ENCODE results near the gene VPS35.
"Not testable (repeated sequence)": the region's sequence is repeated elsewhere in the genome, so short reads cannot be mapped to it uniquely, and the experiment has no call there.

VPS35 gene

DNA sequence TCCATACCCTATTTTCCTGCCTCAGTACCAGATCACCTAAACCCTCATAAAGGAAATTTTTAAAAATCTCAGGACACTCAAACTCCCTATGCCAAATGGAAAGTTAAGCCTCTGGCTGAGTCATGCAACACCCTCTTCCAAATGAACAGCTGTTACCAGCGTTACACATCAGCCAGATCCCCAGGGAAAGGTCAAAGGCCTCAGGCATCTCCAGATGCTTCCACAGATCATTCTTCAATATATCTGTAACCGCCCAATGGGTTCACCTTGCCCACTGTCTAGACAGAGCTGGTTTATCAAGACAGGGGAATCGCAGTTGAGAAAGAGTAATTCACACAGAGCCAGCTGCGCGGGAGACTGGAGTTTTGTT is 38.7 kb downstream of the VPS35 start:
- DNase-seq: no peak

DNA sequence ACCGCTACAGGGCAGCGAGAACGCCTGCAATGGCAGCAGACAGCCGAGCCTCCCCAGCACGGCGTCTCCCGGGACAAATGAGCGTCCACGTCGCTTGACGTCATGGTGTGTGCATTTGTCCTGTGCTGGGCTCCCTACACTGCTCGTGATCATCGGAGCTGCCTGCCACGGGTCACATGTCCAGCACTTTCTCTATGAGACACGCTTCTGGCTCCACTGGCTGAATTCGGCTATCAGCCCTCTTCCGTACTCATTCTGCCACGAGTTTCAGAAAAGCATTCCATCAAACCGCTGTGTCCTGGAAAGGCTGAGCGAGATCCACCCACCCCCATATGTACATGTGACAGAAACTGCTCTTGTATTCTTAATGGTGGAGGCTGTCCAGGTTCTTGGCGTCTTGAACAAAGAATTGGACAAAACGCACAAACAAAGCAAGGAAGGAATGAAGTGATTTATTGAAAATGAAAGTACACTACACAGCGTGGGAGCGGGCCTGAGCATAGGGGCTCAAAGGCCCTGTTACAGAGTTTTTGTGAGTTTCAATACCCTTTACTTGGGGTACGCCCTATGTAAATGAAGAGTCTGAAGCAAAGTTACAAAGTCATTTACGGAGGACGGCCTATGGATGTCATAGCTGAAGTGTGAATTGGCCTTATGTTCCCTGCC is 39.3 kb downstream of the VPS35 start:
- DNase-seq: no peak

- no peak for DNase-seq
These were observed 40.3 kb downstream of the VPS35 start for GRCh38 chr16:46648656-46649055.

DNA sequence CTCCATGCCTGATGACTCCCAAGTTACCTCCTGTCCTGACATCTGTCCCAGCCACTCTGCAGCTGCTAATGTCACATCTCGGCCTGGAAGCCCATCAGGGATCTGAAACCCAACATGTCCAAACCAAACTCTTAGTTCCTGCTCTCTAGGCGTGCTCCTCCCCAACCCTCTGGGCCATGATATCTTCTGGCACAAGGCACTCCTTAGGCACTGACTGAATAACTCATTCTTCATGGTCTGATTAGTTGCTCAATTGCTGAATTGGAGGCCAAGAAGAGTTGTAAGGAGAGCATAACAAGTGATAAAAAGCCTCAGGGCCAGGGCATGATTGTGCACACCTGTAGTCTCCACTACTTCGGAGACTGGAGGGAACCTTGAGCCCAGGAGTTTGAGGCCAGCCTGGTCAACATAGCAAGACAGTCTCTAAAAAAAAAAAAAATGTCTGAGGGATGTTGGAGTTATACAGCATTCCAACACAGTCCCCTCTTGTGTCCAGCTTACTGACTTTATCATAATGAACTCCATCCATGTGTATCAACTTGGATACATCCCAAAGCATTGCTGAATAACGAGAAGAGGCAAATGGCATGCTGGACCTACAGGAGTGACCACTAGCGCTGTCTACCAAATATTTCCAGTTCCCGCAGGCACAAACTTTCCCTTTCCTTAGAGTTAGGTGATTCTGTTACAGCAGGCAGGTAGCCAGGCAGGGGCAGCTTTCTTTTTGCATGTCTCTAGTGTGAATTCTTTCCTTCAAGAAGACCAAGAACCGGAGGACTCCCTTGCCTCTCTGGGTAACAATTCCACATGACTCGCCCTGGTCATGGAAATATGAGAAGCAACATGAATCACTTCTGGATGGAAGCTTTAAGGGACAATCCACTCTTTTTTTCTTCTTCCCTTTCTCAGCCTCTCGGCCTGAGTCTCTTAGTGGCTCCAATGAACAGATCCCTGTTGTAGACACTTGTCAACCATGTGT is 49.7 kb downstream of the VPS35 start:
- DNase-seq: no peak

GRCh38 chr16:46632778-46633733 is 55.9 kb downstream of the VPS35 start:
- DNase-seq: no peak

DNA sequence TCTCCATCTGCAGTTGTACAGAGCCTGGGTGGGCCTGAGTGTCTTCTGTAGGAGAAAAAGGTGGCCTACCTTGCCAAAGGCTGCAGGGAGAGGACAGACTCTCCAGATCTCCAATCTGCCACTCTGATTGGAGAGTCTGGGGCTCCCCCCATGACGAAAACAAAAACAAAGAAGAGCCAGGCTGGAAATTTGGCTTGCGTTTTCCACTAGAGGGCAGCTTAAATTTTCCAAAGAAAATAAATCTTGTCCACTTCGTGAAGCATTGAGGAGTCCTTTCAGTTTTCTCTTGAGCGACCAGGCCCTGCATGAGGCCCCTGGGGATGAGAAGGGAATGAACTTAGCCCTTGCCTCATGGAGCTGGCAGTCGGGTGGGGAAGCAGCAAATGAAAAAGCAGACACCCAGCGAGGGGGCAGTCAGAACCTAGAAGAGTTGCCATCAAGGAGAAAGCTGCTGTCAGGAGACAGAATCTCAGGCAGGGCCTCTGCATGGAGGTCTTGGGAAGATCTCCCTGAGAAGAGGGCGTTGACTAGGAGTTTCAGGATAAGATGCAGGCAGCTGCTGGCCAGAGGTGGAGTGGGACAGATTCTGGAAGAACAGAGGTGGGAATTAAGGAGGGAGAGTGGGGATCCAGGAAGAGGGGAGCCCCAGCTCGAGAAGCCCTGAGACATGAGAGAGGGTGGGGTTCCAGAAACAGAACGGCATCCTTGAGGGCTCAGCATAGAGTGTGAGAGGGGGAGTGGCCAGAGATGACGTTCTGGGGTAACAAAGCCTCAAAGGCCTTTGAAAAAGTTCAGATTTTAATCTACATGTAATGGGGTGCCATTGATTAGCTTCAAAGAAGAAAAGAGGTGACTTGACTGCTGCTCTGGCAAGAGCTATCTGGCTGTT is 59.4 kb downstream of the VPS35 start:
- DNase-seq: no peak

DNA sequence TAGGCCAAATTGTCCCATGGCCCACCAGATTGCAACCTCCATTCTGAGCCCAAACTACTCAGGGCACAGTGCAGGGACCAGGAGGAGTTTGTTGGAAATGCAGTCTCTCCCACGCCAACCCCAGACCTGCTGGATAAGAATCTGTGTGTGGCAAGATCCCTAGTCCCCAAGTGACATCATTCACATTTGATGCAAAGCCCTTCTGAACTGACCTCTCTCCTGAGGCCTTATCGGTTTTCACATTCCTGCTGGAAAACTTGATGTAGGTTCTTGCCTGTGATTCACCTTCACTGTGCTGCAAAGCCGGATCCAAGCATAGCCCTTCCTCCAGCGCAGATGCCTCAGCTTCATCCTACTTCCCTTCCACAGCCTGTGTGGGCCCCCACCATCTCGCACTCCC is 61.2 kb downstream of the VPS35 start:
- DNase-seq: no peak

DNA sequence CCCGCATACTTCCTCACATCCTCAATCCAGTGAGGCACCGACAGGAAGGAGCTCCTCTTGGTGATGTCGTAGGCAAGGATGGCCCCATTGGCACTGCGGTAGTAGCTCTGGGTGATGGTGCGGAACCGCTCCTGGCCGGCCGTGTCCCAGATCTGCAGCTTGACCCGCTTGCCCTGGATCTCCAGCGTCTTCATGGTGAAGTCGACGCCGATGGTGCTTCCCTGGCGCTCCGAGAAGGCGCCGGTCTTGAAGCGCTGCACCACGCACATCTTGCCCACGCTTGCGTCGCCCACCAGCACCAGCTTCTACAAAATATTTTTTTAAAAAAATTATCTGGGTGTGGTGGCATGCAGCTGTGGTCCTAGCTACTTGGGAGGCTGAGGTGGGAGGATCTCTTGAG is 62.3 kb downstream of the VPS35 start:
- DNase-seq: not testable (repeated sequence)

GRCh38 chr16:46624862-46625261 is 64.1 kb downstream of the VPS35 start:
- not testable (repeated sequence) for DNase-seq

DNA sequence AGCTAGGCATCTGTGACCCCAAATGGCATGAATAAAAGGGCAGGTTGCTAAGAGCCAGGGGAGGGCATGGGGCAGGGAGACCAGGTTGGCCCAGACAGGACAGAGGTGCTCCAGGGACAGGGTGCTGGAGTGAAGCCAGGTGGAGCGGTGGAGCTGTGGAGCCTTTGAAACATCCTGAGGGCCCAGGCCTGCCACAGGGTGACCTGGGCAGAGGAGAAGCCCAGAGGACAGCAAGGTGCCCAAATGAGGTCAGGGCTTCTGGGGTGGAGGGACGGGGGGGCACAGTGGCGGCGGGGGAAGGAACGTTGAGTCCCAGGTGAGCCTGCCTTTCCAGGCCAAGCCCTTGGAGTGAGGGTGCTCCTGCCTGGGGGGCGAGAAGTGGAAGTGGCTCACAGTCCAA is 65.3 kb downstream of the VPS35 start:
- DNase-seq: not testable (repeated sequence)

GRCh38 chr16:46623246-46623645 is 65.7 kb downstream of the VPS35 start:
- not testable (repeated sequence) for DNase-seq

DNA sequence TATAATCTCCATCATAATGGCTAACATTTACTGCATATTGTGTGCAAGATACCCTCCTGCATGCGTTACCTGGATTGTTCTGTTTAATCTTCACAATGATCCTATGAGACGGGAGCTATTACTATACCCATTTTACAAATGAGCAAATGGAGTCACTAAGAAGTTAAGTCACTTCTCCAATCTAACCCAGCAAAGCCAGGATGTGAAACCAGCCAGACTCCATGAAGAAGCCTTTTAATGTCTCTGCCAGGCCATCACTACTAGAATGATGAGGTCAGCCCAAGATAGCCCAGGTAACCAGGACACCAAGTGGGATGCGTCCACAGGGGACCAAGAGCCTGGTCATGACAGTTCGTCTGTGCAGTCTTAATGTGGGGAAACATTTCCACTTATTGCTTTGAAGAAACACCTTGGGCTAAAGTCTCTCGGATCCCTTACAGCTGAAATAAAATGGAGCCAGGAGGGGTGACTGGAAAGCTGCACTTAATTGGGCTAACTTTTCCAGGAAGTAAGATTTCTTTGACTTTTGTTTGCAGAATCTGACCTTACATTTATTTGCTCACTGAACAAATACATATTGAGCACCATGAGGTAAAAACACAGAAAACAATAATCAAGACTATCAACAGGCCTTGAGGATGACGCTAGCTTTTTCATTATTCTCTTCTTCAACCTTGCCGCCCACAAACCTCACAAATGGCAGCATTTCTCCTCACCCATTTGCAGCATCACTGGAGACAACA is 66.9 kb downstream of the VPS35 start:
- DNase-seq: no peak

- DNase-seq: peak; percentile 50 to 67
These were observed 67.7 kb downstream of the VPS35 start, which contains the start of gene SHCBP1 for GRCh38 chr16:46621006-46621933. Gene SHCBP1, minus strand, starts transcription at chr16:46621379. Its CDS starts 20 bp downstream, at chr16:46621359.

DNA sequence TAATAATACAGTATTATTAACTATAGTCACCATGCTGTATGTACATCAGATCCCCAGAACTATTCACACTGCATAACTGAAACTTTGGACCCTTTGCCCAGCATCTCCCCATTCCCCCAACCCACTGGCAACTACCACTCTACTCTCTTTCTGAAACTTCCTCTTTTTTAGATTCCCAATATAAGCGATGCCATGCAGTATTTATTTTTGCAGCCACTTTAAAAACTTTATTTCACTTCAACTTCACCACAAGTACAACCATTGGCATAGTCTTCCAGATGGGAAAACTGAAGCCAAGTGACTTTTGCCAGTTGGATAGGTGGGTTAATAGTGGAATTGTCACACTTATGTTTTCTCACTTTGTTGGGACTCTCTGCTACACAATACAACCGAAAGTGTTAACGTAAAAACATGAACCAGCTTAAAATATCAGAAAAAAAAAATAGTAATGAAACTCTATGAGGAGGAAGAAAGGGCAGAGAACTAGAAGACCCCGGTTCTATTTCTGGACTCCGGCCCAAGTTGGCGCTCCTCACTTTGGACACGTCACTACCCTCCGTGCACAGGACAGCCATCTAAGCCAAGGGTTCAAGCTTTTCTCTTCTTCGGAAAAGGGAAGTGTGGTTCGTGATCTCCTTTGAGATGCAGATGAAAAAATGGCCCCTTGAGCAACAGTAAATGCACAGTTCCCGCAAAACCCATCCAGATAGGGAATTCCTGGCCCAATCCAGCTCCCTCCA is 68.5 kb downstream of the VPS35 start:
- DNase-seq: no peak

DNA sequence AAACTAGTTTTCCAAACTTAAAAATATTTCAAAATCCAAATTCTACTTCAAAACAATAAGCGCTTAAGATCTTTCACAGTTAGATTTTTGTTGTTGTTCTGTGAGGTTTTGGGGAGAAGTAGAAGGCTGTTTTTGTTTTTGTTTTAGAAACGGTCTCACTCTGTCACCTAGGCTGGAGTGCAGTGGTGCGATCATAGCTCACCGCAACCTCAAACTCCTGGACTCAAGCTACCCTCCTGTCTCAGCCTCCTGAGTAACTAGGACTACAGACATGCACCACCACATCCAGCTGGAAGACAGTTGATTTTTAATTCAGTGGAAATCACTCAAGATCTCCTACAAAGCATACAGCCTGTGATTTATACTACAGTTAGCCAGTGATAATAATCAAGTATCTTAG is 70.5 kb downstream of the VPS35 start:
- DNase-seq: no peak

GRCh38 chr16:46614006-46614405 is 75.0 kb downstream of the VPS35 start:
- DNase-seq: no peak

GRCh38 chr16:46613352-46613751 is 75.6 kb downstream of the VPS35 start:
- no peak for DNase-seq

DNA sequence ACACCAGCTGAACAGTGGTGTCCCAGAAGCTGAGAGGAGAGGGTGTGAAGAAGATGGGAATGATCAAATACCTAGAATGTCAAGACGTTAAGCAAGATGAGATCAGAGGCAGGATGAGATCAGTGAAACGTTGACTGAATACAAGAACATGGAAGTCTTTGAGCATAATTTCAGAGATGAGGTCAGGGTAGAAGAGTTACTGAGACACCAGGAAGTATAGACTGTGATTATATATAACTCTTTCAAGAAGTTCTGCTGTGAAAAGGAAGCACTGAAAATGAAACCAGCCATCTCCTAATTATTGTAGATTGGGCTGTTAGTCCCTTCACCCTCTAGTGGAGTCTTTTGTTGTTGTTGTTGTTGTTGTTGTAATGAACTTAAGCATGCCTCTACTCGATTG is 76.9 kb downstream of the VPS35 start:
- no peak for DNase-seq

DNA sequence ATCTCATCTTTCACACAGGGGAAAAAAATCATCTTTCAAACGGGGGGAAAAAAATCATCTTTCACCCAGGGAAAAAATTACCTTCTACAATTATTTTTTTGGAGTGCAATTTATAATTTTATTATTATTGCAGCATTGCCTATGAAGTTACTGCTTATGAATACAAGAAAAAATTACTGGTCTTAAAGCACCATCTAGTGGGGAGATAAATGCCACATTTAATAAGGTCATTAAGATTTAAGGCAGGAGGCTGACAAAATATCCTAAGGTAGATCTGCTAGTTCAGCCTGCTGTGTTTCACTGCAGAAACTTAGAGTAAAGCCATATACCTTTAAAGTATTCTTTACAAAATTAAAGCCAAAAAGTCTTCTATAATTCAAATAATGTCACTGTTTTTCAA is 81.4 kb downstream of the VPS35 start:
- DNase-seq: peak in 1 of 2 donors; percentile 43
